Measurements from ENCODE around the gene MDN1. TPM values are rescaled to one million over a fixed set of nuclear protein-coding genes. Genes with fewer than 3 reads are reported as not detected.

The MDN1 gene
- total RNA-seq, 1 experiment from 2014 or later, result 117 TPM

DNA sequence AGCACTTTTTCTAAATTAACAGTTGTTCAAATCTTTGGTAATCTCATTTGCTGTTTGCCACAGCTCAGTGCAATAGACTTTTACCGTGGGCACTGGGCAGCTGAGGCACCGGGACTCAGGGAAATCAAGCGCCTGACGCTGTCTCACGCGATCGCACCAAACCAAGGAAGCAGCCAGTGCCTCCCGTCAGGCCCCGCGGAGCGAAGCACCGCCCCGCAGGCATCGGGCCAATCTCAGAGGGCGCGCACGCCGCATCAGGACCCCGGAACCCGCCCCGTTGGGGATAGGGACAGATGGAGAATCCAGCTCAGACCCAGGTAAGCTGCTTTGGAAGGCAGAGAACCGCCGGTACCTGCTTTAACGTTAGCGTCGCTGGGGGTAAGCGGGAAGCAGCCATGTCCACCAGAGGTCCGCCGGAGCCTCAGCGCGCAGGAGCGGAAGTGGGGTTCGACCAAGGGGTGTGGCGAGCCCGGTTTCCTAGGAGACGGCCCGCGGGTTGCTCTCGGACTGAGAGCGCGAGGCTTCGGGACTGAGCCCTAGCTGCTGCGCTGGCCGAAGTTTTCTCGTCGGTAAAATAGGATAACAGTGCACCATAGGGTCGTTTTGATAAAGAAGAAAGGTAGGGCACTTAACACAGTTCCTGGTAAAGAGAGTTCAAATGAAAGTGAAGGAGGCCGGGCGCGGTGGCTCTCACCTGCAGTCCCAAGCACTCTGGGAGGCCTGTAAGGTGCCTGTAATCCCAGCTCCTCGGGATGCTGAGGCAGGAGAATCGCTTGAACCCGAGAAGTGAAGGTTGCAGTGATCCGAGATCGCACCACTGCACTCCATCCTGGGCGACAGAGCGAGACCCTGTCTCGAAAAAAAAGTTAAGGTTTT is 181.0 kb downstream of the MDN1 start, which contains the start of gene LYRM2:
Gene LYRM2 (minus strand): TSS at position 428 of the 876 bp plus-strand sequence. CDS start 31 bp downstream, at position 397.
- Histone ChIP-seq H2BK15ac (ENCODE audit: low read depth, low read length) (no peak within 1 kb of the TSS), H3K23ac (ENCODE audit: insufficient read length, low read depth, low read length) (no peak within 1 kb of the TSS), H2AK5ac (ENCODE audit: insufficient read length, low read length) (no peak within 1 kb of the TSS), H4K8ac (replicated peaks; ENCODE audit: insufficient read length, low read depth, low read length) (no peak within 1 kb of the TSS), H2AFZ (ENCODE audit: low read length) (no peak within 1 kb of the TSS), H3T11ph (ENCODE audit: low read length) (no peak within 1 kb of the TSS), H4K5ac (ENCODE audit: insufficient read length, low read depth, low read length) (no peak within 1 kb of the TSS), H2BK20ac (ENCODE audit: low read depth, low read length, poor library complexity, severe bottlenecking) (no peak within 1 kb of the TSS), H3K4me1 (ENCODE audit: insufficient read depth, low read length) (no peaks in the 10 kb centered on the region), H3K9me3 (ENCODE audit: control insufficient read depth, low read depth, low read length) (no peaks in the 10 kb centered on the region), H3K27me3 (ENCODE audit: insufficient read depth, low read length) (no peaks in the 10 kb centered on the region), H3K79me2 (ENCODE audit: insufficient read depth, low read length) (no peaks in the 10 kb centered on the region), H3K18ac (ENCODE audit: insufficient read length, low read depth, low read length) (peak within 1 kb of the TSS; percentile 73), H3K14ac (ENCODE audit: insufficient read depth, low read length) (peak within 1 kb of the TSS; percentile 76; the same call in 1 of the 2 replicates), H3K23me2 (ENCODE audit: insufficient read length, low read depth, low read length, poor library complexity, severe bottlenecking) (no peaks in the 10 kb centered on the region), H3K4me2 (ENCODE audit: insufficient read depth, insufficient read length, low read length) (peak within 1 kb of the TSS; percentile 82), H3K79me1 (ENCODE audit: insufficient read depth, low read depth, low read length, poor library complexity, severe bottlenecking) (no peaks in the 10 kb centered on the region), H3K4ac (ENCODE audit: low read depth, low read length) (no peak within 1 kb of the TSS), H2BK5ac (ENCODE audit: insufficient read length, low read length) (no peak within 1 kb of the TSS), H3K9ac (ENCODE audit: extremely low read depth, insufficient read length, low read length) (peak within 1 kb of the TSS; percentile 64), H4K91ac (ENCODE audit: insufficient read length, low read depth, low read length) (no peak within 1 kb of the TSS), H3K56ac (ENCODE audit: insufficient read length, low read depth, low read length) (no peak within 1 kb of the TSS), H4K20me1 (ENCODE audit: control insufficient read depth, insufficient read depth, insufficient read length) (no peaks in the 10 kb centered on the region), H2BK120ac (ENCODE audit: low read depth, low read length, poor library complexity, severe bottlenecking) (no peak within 1 kb of the TSS), H3K27ac (ENCODE audit: insufficient read length, low read depth, low read length) (peak within 1 kb of the TSS; percentile 40), H2BK12ac (ENCODE audit: insufficient read length, low read depth, low read length) (no peak within 1 kb of the TSS)
- TF ChIP-seq, protein P1, sequence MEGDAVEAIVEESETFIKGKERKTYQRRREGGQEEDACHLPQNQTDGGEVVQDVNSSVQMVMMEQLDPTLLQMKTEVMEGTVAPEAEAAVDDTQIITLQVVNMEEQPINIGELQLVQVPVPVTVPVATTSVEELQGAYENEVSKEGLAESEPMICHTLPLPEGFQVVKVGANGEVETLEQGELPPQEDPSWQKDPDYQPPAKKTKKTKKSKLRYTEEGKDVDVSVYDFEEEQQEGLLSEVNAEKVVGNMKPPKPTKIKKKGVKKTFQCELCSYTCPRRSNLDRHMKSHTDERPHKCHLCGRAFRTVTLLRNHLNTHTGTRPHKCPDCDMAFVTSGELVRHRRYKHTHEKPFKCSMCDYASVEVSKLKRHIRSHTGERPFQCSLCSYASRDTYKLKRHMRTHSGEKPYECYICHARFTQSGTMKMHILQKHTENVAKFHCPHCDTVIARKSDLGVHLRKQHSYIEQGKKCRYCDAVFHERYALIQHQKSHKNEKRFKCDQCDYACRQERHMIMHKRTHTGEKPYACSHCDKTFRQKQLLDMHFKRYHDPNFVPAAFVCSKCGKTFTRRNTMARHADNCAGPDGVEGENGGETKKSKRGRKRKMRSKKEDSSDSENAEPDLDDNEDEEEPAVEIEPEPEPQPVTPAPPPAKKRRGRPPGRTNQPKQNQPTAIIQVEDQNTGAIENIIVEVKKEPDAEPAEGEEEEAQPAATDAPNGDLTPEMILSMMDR (conservative IDR thresholded peaks at IDR 0.05), result no peak
- peak; percentile 94 for DNase-seq
- Mint-ChIP-seq H3K27me3 (ENCODE audit: low read depth) (no peaks in the 10 kb centered on the region), H3K4me3 (peak within 1 kb of the TSS; percentile 79 to 93), H3K27ac (peak within 1 kb of the TSS; percentile 81 to 99 (median 87)), H3K4me1 (peaks cover 14% of the 10 kb centered on the region in 2 experiments), H3K9me3 (no peaks in the 10 kb centered on the region; a peak in 1 of 5 replicates), H3K36me3 (ENCODE audit: insufficient read depth in 1 of 3, low read depth in 3 of 3) (peaks cover 20 to 49% (median 36%) of the 10 kb centered on the region in 3 experiments)
- WGBS (ENCODE audit: extremely low coverage, insufficient read length, low lambda C conversion rate), result no CpG with 5 or more reads among the region's 58 CpGs
